GM19455 (cell line): Measurements from ENCODE around the gene TMEM38B.
A peak's percentile ranks its signal among the peaks of the same experiment; 100 is the strongest.
"Not testable (repeated sequence)": the region's sequence is repeated elsewhere in the genome, so short reads cannot be mapped to it uniquely, and the experiment has no call there.

Experiments used
- ATAC-seq: cut with Tn5 transposase; IDR thresholded peaks from one replicate; pipeline ENCODE4 v1.9.1; 2021; ENCODE audit not compliant: unreplicated experiment

TMEM38B gene

DNA sequence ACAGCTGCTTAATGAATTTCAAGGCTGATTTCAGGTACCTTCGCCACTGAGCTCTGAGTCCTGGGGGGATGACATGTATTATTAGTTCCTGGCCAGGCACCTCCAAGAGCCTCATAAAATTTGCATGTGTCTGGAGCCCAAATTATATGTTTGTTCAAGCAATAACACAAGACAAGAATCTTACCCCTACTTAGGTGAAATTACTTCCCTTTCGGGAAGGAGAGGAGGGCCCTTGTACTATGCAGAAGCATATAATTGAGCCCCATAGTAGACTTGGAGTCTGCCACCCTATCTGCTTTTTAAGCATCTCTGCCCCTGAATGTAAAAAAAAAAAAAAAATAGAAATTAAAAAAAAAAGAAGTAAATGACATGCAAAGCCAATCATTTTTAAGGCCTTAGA is 13.0 kb upstream of the TMEM38B start:
- no peak for ATAC-seq

DNA sequence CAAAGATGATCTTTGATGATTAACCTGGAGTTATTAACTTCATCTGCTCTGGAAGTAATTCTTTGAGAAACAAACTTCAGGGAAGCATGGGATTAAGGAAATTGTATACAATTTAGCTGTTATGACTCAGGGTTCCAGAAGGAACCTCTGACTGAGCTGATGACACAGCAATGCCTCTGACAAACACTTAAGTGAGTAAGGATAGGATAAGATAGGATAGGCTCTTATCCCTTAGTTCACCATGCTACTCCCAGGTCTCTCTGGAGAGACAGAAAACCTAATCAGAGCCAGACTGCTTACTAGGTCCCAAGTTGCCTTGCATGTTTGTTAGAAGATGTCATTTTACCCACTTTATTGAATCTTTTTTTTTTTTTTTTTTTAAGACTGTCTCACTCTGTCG is 12.6 kb upstream of the TMEM38B start:
- no peak for ATAC-seq

DNA sequence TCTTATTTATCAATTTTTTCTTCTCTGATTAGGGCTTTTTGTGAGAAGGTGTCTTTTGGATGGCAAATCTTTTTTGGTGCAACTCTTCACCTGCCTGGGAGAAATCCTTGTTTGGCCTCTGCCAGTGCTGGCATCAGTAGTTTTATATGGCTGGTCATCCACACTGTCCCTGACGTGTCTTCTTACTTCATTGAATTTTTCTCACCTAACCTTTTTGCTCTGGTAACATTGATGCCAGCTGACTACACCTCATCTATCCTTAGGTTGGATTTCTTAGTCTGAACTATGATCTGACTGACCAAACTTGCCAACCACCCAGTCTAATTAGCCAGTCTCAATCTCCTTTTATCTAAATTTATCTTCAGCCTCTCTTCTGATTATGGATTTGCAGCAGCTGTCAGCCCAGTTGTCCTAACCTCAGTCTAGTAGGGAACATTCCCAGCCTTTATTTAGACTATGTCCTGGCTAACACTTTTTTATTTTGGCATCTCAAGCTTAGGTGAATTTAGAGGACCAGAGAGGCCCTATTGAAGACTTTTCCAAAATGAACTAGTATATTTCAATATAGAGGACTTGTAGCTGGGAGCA is 10.6 kb upstream of the TMEM38B start:
- ATAC-seq = no peak

DNA sequence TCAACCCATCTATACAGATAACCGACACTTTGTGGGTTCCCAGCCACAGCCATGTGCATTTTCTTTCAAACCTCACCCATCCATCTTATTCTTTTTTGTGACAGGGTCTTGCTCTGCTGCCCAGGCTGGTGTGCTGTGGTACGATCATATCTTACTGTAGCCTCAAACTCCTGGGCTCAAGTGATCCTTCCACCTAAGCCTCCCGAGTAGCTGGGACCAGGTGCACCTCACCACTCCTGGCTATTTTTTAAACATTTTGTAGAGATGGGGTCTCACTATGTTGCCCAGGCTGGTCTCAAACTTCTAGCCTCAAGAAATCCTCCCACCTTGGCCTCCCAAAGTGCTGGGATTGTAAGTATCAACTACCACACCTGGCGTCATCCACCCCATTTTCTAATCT is 7.4 kb upstream of the TMEM38B start:
- ATAC-seq = no peak

DNA sequence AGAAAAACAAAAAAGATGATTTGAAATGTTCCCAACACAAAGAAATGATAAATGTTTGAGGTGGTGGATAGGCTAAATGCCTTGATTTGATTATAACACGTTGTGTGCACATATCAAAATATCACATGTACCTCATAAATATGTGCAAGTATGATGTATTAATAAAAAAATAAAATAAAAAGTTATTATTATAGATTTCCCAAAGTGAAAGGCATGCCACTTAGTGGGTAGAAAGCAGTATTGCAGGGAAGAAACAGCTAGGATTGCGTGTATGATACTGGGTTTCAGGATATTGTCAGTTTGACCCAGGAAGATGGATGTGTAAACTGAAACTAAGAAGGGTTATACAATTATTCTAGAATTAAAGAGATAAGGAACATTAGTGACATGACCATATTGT is 3.6 kb upstream of the TMEM38B start:
- ATAC-seq = no peak

DNA sequence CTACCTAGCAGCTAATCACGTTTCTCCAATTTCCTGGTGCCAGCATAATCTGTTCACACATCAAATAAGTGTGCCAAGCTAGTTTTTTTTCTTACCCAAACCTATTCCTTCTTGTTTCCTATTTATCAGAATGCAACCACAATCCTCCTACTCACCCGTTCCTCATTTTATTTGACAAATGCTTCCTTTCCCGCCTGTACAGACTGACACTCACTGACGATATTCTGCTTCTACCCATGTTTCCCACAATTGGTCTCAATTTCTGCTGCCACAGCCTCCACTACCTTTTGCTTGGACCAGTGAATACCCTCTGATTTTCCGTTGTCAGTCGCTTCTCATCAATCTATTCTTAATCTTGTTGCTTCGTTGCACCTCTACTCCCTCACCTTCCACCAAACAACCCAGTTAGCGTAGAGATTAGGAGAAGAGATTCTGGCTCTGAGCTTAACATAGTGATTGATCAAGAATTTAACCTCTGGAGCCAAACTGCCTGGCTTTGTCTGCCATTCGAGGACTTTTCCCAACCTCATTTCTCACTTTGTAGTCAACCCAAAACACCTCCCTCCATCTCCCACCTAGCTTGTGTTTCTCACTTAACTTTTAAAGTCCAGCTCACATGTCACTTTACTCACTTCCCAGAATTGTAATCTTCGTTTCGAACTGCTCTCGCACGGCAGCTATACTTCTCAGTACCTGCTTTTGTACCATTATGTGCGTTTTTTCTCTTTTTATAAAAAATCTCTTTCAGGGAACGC is 729 bp upstream of the TMEM38B start:
- ATAC-seq = peak; percentile 30

DNA sequence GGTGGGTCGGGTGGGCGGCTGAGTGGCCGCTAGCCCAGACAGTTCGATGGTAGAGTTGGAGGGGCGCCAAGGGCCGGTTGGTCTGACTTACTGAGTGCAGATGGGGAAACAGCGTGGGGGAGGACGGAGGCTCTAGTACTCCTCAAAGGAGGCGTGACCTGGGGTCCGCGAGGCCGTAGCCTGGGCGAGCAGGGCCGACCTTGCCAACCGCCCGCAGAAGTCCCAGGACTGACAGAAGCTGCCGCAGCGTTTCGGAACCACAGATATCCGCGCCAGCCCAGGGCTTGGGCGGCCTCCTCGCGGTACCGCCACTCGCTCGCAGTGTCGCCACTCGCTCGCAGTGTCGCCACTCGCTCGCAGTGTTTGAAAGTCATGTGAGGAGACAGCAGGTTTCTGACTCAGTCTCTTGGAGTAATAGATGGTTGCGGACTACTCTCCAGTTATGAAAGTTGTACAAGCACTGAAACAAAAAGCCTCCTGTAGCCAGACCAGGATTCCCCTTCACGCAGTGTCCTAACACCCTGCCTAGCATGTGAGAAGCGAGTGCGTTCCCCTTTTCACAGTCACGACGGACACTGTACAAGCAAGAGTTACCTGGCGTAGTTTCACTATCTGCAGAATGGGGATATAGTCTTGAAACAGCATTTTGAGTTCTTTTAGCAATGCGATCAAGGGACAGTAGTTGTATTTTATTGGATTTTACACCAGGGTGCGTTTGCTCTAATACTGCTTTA is 674 bp downstream of the TMEM38B start:
- peak; percentile 73 for ATAC-seq

DNA sequence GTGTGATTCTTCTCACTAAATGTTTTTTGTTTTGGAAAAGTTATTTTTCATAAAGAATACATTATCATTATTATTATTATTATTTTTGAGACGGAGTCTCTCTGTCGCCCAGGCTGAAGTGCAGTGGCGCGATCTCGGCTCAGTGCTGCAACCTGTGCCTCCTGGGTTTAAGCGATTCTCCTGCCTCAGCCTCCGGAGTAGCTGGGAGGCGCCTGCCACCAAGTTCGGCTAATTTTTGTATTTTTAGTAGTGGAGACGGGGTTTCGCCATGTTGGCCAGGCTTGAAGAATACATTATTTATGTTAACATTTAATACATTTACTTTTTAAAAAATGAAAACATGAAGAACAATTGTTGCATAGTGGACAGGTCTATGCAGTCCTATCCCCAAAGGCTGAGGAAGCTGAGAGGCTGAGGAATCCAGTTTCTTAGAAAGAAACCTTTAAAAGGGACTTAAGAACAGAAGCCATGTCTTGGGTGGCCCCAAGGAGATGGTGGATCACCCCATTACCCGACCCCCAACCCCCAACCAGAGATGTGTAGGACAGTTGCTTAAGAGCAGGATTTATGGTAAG is 2.0 kb downstream of the TMEM38B start:
- ATAC-seq = no peak

DNA sequence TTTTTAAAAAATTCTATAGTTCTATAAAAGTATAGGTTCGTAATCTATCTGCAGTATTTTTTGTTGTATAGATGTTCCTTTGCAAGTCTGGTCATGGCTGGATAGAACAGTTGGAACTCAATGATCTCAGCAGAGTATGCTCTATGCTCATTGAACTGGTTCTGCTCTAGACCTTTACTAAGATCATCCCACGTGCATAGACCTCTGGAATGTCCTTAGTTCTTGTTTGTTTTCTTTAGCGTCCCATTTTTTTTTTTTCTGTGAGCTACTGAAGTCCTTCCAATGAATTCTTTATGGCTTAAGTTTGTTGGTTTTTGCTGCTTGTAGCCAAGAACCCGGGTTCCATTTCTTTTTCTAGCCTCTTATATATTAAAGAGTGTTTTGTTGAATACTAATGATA is 3.5 kb downstream of the TMEM38B start:
- ATAC-seq = no peak

DNA sequence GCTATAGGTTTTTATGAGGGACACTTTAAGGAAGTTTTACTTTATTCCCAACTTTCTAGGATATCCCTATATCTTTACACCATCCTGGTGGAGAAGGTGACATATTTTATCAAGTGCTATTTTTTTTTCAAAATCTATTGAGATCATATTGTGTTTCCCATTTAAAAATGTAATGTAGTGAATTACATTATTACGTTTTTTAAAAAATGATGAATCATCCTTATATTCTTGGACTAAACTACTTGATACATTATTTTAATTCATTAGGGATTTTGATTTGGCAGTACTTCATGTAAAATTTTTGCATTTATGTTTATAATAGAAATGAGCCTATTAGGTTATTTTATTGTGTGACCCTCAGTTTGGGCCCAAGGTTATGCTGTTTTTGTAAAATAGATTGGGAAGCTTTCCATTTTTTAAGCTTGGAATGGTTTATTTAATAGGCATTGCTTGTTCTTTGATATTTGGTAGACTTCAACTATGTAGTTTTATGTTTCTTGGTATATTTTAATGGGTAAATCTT is 4.1 kb downstream of the TMEM38B start:
- ATAC-seq = no peak

DNA sequence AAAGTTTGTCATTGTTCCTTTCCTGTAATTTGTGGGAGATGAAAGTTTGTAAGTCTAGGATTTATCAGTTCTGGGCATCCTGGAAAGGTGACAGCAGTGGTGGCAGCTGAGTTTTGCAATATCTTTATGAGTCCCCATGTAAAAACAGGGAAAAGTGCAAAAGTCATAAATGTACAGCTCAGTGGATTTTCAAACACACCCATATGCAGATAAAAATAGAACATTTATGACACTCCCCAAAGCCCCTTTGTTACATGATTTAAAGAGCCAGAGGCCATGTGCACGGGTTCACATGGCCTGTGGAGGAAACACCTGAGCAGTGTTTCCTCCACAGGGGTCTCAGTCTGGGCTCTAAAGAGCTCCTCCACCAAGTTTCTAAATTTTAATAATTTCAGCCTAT is 6.3 kb downstream of the TMEM38B start:
- no peak for ATAC-seq

DNA sequence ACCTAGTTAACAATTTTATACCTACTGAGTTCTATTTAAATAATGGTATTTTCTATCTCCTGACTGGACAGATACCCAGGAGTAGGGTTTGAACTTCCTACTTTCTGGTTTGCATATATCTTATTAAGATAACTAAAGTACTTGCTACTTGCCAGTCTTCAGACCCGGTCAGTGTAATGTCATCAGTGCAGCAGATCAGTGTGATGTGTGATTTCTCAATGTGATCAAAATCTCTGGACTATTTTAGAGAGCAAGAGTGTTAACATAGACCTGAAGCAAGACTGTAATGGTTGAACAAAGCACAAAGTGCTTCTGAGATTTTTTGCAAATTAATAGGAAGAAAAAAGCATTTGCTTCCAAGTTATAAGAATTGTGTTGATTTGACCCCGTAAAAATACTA is 6.8 kb downstream of the TMEM38B start:
- no peak for ATAC-seq

DNA sequence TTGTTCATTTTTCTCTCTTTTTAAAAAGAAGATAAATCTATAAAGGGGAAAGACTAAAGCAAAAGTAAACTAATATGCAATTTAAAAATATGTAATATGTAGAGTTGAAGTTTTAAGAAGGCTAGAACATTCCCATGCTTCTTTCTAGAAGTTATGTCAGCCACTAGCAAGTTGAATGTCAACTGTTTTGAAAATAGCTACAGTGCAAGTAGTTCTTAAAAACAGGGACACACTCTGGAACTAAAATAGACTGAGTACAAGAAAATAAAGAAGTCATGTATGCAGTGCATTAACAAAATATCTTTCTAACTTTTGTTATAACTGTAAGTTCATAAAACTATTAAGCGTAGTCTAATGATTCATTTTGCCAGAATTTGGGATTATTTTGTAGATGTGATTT is 7.9 kb downstream of the TMEM38B start:
- no peak for ATAC-seq

DNA sequence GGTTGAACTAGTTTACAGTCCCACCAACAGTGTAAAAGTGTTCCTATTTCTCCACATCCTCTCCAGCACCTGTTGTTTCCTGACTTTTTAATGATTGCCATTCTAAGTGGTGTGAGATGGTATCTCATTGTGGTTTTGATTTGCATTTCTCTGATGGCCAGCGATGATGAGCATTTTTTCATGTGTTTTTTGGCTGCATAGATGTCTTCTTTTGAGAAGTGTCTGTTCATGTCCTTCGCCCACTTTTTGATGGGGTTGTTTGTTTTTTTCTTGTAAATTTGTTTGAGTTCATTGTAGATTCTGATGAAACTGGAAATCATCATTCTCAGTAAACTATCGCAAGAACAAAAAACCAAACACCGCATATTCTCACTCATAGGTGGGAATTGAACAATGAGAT is 9.3 kb downstream of the TMEM38B start:
- not testable (repeated sequence) for ATAC-seq

DNA sequence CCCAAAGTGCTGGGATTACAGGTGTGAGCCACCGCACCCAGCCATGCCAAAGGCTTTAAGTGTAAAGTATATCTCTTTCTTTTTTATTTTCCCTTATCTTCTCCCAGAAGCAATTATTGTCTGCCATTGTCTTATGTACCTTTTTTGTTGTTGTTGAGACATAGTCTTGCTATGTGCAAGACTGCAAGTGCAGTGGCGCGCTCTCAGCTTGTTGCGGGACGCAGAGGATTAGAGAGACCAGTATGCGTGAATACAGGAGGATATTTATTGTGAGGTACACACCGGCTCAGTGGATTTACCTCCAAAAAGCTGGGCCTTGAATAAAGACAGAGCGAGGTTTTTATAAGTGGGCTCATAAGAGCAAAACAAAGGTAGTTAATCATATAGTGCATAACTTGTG is 11.8 kb downstream of the TMEM38B start:
- ATAC-seq = no peak

DNA sequence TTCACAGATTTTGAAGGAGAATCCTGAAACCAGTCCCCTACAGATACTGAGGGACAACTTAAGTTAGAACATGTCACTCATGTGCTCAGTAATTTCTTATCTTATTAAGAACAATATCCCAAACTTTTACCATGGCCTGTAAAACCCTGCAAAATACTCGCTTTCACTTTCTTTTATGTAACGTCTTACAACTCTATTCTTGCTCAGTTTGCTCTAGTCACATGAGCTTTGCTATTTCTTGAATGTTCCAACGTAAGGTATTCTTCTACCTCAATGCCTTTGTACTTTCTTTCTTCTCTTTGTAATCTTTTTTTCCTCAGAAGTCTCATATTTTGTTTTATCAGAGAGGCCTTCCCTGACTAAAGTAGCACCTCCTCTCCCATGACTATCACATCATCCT is 14.1 kb downstream of the TMEM38B start:
- ATAC-seq = no peak

DNA sequence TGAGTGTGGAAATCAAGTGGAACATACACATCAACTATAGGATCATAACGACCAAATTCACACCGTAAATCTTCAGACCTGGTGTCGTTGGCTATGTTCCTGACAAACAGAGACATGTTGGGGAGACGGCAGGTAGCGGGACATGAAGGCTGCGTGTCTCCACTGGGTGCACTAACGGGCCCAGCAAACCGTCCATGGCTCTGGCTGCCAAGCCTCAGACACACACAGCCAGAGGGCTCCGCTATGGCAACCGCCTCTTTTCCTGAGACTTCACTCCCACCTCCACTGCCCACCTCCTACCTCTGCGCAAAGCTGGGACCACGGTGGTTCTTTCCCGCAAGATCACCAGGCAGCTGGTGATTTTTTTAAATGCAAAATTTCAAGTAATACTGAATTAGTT is 16.3 kb downstream of the TMEM38B start:
- ATAC-seq = no peak

DNA sequence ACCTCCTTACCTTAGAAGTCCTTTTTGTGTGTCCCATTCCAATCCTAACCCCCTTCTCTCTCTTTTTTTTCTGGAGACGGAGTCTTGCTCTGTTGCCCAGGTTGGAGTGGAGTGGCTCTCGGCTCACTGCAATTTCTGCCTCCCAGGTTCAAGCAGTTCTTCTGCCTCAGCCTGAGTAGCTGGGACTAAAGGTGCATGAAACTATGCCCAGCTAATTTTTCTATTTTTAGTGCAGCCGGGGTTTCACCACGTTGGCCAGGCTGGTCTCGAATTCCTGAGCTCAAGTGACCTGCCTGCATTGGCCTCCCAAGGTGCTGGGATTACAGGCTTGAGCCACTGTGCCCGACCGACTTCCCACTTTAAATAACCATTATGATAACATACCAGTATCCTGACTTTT is 17.5 kb downstream of the TMEM38B start:
- no peak for ATAC-seq

DNA sequence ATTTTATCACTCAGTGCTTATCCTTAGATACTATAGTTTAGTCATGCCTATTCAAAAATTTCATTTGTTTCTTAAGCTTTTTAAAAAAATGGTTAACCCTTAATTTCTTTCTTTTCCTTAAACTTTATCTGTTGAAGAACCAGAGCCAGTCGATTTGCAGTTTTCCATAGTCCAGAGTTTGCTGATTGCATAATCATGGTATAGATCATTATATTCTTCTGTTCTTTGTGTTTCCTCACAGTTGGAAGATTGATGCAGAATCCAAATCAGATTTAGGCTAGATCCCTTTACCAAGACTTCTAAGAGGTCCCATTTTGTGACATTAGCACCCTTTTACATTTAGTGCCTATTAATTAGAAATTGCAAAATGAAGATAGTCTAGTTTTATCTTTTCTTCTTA is 18.0 kb downstream of the TMEM38B start:
- no peak for ATAC-seq

DNA sequence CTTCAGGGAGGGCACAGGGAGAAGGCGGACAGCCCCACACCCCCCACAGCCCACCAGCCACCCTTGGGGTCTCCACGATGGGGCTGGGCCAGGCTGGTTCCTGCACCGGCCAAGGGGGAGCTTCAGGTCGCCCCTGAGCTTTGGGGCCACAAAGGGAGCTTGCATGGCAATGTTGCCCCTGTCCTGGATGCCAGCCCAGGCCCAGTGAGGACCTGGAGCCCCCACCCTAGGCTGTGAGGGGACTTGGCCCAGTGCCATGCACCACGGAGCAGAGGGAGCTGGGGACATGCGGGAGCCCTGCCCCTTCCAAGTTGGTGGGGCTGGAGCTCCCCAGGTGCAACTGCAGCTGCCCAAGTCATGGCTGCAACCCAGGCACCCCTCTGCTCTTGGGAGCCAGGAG is 18.4 kb downstream of the TMEM38B start:
- no peak for ATAC-seq

DNA sequence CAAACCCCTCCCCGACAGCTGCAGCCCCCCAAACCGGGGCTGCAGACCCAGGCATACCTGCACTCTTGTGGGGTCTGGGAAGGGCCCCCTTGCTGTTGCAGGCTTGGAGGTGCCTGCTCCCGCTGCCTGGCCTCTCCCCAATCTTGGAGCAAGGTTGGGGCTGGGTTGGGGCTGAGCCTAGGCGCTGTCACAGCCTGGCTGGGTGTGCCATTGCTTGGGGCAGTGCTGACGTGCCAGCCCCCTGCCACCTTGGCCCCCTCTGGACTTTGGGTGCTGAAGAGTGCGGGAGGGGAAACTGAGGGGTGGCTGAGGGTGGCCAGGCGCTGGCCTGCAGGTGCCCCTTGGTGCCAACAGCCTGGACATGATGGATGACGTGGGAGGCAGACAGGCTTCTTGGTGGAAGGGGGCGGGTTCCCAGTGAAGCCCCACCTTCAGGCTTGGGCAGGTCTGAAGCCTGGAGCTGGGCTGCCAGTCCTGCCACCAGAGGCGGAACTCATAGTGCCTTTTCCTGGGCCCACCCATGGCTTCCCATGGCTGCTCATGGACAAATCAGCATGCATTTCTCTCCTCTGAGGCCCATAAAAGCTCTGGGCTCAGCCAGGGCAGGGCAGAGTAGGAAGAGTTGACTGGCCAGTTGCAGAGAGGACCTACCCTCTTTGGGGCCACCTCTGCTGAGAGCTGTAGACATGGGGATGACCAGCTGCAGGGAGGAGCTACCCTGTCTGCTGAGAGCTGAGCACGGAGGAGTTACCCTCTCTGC is 19.1 kb downstream of the TMEM38B start:
- no peak for ATAC-seq
